Hepatocyte (in vitro differentiated cells): Measurements from ENCODE around the gene C20orf173.

Experiments used
- CTCF ChIP-seq: fragments of 200-600 bp; sonication (generic); IDR thresholded peaks from 2 replicates; pipeline ENCODE4 v1.5.1; 2016; ENCODE audit warnings: antibody characterized with exemption, mild to moderate bottlenecking; ENCODE audit not compliant: poor library complexity
- EZH2phosphoT487 ChIP-seq: fragments of 200-600 bp; sonication (generic); IDR thresholded peaks from one replicate; pipeline ENCODE4 v1.6.1; 2018; ENCODE audit warnings: antibody characterized with exemption, mild to moderate bottlenecking, low read depth, moderate library complexity; ENCODE audit not compliant: unreplicated experiment, severe bottlenecking

- TF ChIP-seq CTCF: no peak
- no peak for TF ChIP-seq EZH2phosphoT487
These were observed 49.7 kb downstream of the C20orf173 start for GRCh38 chr20:35479798-35480197.
